Activated naive CD4-positive, alpha-beta T cell treated with anti-CD3 and anti-CD28 coated beads for 36 hours (primary cell): ENCODE results near the gene TDRD9. TPM values are rescaled to one million over a fixed set of nuclear protein-coding genes. Genes with fewer than 3 reads are reported as not detected.
A peak's percentile ranks its signal among the peaks of the same experiment; 100 is the strongest.
"Not testable (repeated sequence)": the region's sequence is repeated elsewhere in the genome, so short reads cannot be mapped to it uniquely, and the experiment has no call there.

Experiments
- CTCF ChIA-PET: fragments of 350-600 bp; sonication (Branson Sonifier 250); formaldehyde crosslinking; loops from one replicate; lab custom pipeline; 2021; ENCODE audit warnings: antibody characterized with exemption; lab: Charles Lee
- DNase-seq: peaks from one replicate; pipeline ENCODE4 v3.0.0-alpha.2; 2020
- H3K27ac Mint-ChIP-seq: one replicate; pipeline ENCODE4 v1.8.0; 2021; ENCODE audit warnings: mild to moderate bottlenecking, mixed read lengths
- H3K27me3 Mint-ChIP-seq: one replicate; pipeline ENCODE4 v1.8.0; 2021; ENCODE audit warnings: low read depth, mixed read lengths
- H3K36me3 Mint-ChIP-seq: one replicate; pipeline ENCODE4 v1.8.0; 2021; ENCODE audit warnings: low read depth, mixed read lengths
- H3K4me1 Mint-ChIP-seq: one replicate; pipeline ENCODE4 v1.8.0; 2021; ENCODE audit warnings: low read depth, mixed read lengths
- H3K4me3 Mint-ChIP-seq: one replicate; pipeline ENCODE4 v1.8.0; 2021; ENCODE audit warnings: mild to moderate bottlenecking, moderate library complexity, mixed read lengths
- H3K9me3 Mint-ChIP-seq: one replicate; pipeline ENCODE4 v1.8.0; 2021; ENCODE audit warnings: mixed read lengths
- intact Hi-C: fragments of 100-400 bp; cut with micrococcal nuclease; formaldehyde crosslinking; loops from one replicate; pipeline ENCODE4 v1.15.1; 2023
- total RNA-seq, 2 experiments: library from RNA; stranded (reverse); gene quantifications; one replicate each; pipeline ENCODE4 v1.2.3, GENCODE V29; 2021

The TDRD9 gene
- total RNA-seq, 2 experiments from 2014 or later, result 0.10 TPM; not detected in 1

GRCh38 chr14:103910262-103910935, 17.9 kb upstream of the TDRD9 start:
- Mint-ChIP-seq H3K27me3 (no peaks in the 10 kb centered on the region), H3K9me3 (no peaks in the 10 kb centered on the region), H3K4me1 (peaks cover 24% of the 10 kb centered on the region), H3K4me3 (peak overlapping the region; percentile 25), H3K36me3 (peaks cover 8% of the 10 kb centered on the region), H3K27ac (peak overlapping the region; percentile 84)
- peak; percentile 87 for DNase-seq
- CTCF ChIA-PET, result interaction anchor here (0.7 to 2.2 kb wide), 18 partner anchors 9 to 171 kb away, joined by 3 to 27 read pairs (median 4); partner anchors contain the start of gene TDRD9
- intact Hi-C loops, result loop anchor here (1.0 to 5.0 kb wide), 2 partner anchors 102 to 338 kb away; no protein-coding TSS in a partner anchor

GRCh38 chr14:103910984-103911383, 17.3 kb upstream of the TDRD9 start:
- no peak overlapping the region for H3K4me3 Mint-ChIP-seq
- CTCF ChIA-PET, result interaction anchor here (0.7 to 2.2 kb wide), 14 partner anchors 10 to 167 kb away, joined by 3 to 27 read pairs (median 5); partner anchors contain the start of gene TDRD9
- no peaks in the 10 kb centered on the region for H3K9me3 Mint-ChIP-seq
- H3K27me3 Mint-ChIP-seq, result no peaks in the 10 kb centered on the region
- H3K27ac Mint-ChIP-seq, result no peak overlapping the region
- no peak for DNase-seq
- H3K36me3 Mint-ChIP-seq, result peaks cover 12% of the 10 kb centered on the region
- intact Hi-C loops, result loop anchor here (1.0 to 5.0 kb wide), 2 partner anchors 103 to 339 kb away; no protein-coding TSS in a partner anchor
- peaks cover 24% of the 10 kb centered on the region for H3K4me1 Mint-ChIP-seq

GRCh38 chr14:103915616-103916015, 12.6 kb upstream of the TDRD9 start:
- Mint-ChIP-seq H3K27me3 (no peaks in the 10 kb centered on the region), H3K36me3 (peaks cover 9% of the 10 kb centered on the region), H3K4me3 (no peak overlapping the region), H3K27ac (no peak overlapping the region), H3K9me3 (no peaks in the 10 kb centered on the region), H3K4me1 (peaks cover 22% of the 10 kb centered on the region)
- intact Hi-C loops, result no loop called here
- CTCF ChIA-PET, result no interaction called here
- no peak for DNase-seq

GRCh38 chr14:103916636-103917262, 11.5 kb upstream of the TDRD9 start:
- CTCF ChIA-PET, result interaction anchor here (0.6 to 2.4 kb wide), 4 partner anchors 12 to 161 kb away, joined by 3 to 9 read pairs (median 5); no protein-coding TSS in a partner anchor
- Mint-ChIP-seq H3K9me3 (no peaks in the 10 kb centered on the region), H3K4me1 (peaks cover 26% of the 10 kb centered on the region), H3K4me3 (no peak overlapping the region), H3K27ac (no peak overlapping the region), H3K36me3 (peaks cover 11% of the 10 kb centered on the region), H3K27me3 (no peaks in the 10 kb centered on the region)
- intact Hi-C loops, result no loop called here
- no peak for DNase-seq

- H3K9me3 Mint-ChIP-seq, result no peaks in the 10 kb centered on the region
- H3K27ac Mint-ChIP-seq, result peak overlapping the region; percentile 22
- intact Hi-C loops, result loop anchor here (1.0 to 10.0 kb wide), 5 partner anchors 49 to 589 kb away; partner anchors contain the start of genes BAG5, COA8, EIF5 and KLC1
- DNase-seq, result peak; percentile 94
- CTCF ChIA-PET, result interaction anchor here (0.6 to 2.5 kb wide), 13 partner anchors 10 to 202 kb away, joined by 3 to 11 read pairs (median 3); no protein-coding TSS in a partner anchor
- H3K4me3 Mint-ChIP-seq, result peak overlapping the region; percentile 89
- H3K27me3 Mint-ChIP-seq, result no peaks in the 10 kb centered on the region
- H3K4me1 Mint-ChIP-seq, result peaks cover 21% of the 10 kb centered on the region
- H3K36me3 Mint-ChIP-seq, result peaks cover 1% of the 10 kb centered on the region
These were observed 7.0 kb upstream of the TDRD9 start for GRCh38 chr14:103920981-103921854.

DNA sequence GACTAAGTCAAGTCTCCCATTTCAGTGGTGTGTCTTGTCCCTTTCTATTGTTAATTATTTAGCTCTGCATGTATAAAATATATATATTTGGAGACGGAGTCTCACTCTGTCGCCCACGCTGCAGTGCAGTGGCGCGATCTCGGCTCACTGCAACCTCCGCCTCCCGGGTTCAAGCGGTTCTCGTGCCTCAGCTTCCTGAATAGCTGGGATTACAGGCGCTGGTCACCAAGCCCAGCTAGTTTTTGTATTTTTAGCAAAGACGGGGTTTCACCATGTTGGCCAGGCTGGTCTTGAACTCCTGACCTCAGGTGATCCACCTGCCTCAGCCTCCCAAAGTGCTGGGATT, 6.4 kb upstream of the TDRD9 start:
- not testable (repeated sequence) for H3K9me3 Mint-ChIP-seq, H3K36me3 Mint-ChIP-seq, DNase-seq, H3K27me3 Mint-ChIP-seq, H3K27ac Mint-ChIP-seq
- Mint-ChIP-seq H3K4me3 (peak overlapping the region; percentile 89), H3K4me1 (peaks cover 21% of the 10 kb centered on the region)
- CTCF ChIA-PET, result interaction anchor here (0.6 to 2.1 kb wide), 9 partner anchors 10 to 202 kb away, joined by 3 to 11 read pairs (median 3); no protein-coding TSS in a partner anchor
- intact Hi-C loops, result loop anchor here (1.0 to 10.0 kb wide), 5 partner anchors 50 to 590 kb away; partner anchors contain the start of genes BAG5, COA8, EIF5 and KLC1

GRCh38 chr14:103923863-103924262, 4.4 kb upstream of the TDRD9 start:
- Mint-ChIP-seq H3K4me3 (no peak overlapping the region), H3K9me3 (no peaks in the 10 kb centered on the region), H3K4me1 (peaks cover 13% of the 10 kb centered on the region), H3K27ac (no peak overlapping the region), H3K27me3 (no peaks in the 10 kb centered on the region), H3K36me3 (peaks cover 1% of the 10 kb centered on the region)
- DNase-seq, result no peak
- intact Hi-C loops, result loop anchor here (5.0 to 10.0 kb wide), 3 partner anchors 299 to 592 kb away; partner anchors contain the start of genes BAG5, COA8, EIF5 and KLC1
- CTCF ChIA-PET, result interaction anchor here (0.8 kb wide), 1 partner anchor 14 kb away, joined by 3 read pairs; no protein-coding TSS in a partner anchor

DNA sequence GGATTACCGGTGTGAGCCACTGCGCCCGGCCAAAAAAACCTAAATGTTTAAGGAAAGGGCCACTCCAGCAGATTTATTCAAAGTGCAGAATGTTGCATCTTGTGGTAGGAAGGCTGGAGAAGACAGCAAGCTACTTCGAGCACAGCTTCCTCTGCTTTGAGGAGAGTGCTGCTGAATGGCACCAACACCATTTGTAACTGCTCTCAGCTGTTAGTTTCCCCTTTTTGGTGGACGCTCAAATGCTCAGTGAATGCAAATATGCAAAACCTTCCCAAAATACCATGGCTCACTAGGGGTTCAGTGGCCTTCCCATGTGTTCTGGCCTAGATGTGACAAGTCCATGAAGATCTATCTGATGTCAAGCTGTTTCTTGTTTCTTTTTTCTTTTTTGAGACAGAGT, 2.9 kb upstream of the TDRD9 start:
- Mint-ChIP-seq H3K36me3 (peaks cover 1% of the 10 kb centered on the region), H3K27me3 (no peaks in the 10 kb centered on the region), H3K27ac (no peak overlapping the region), H3K4me3 (no peak overlapping the region), H3K9me3 (no peaks in the 10 kb centered on the region), H3K4me1 (peaks cover 6% of the 10 kb centered on the region)
- intact Hi-C loops, result loop anchor here (10.0 kb wide), 1 partner anchor 301 kb away; the partner anchor contains the start of gene KLC1
- DNase-seq, result no peak
- CTCF ChIA-PET, result no interaction called here

DNA sequence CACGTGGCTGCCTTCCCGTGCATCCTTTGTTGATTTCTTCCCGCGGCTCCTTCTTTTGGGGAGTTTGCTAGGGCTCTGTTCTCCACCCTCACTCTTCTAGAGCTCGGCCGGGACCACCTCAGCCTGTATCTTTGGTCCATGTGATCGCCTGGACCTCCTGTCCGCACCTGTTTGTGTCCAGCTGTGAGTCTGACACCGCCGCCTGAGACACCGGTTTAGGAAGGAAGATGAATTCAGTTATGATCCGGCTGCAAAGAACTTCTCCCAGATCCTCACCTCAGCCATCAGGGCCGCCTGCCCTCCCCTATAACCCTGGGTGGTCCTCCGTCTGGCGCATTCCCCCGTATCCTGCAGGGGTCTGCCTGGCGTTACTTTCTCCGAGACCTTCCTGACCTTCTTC, 690 bp upstream of the TDRD9 start:
- Mint-ChIP-seq H3K27me3 (no peaks in the 10 kb centered on the region), H3K9me3 (no peaks in the 10 kb centered on the region), H3K36me3 (no peaks in the 10 kb centered on the region), H3K4me1 (no peaks in the 10 kb centered on the region), H3K4me3 (no peak overlapping the region), H3K27ac (no peak overlapping the region)
- CTCF ChIA-PET, result interaction anchor here (0.7 kb wide), 1 partner anchor 827 kb away, joined by 3 read pairs; no protein-coding TSS in a partner anchor
- intact Hi-C loops, result loop anchor here (10.0 kb wide), 1 partner anchor 303 kb away; the partner anchor contains the start of gene KLC1
- no peak for DNase-seq

DNA sequence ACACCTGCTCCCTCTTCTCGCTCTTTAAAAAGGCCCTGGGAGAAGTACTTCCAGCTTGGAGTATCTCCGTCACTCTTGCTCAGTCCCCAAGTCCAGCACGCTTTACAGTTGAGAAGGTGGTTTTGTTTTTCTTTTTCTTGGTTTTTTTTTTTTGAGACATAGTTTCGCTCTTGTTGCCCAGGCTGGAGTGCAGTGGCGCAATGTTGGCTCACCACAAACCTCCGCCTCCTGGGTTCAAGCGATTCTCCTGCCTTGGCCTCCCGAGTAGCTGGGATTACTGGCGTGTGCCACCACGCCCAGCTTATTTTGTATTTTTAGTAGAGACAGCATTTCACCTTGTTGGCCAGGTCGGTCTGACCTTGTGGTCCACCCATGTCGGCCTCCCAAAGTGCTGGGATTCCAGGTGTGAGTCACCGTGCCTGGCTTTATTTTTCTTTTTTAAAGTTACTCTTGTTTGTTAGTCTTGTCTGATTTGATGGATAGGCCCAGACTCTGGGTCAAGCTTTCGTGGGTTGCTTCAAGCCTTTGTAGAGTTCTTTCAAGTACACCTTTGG, 1.9 kb downstream of the TDRD9 start:
- Mint-ChIP-seq H3K9me3 (no peaks in the 10 kb centered on the region), H3K27me3 (no peaks in the 10 kb centered on the region), H3K4me1 (no peaks in the 10 kb centered on the region), H3K4me3 (no peak overlapping the region), H3K27ac (no peak overlapping the region), H3K36me3 (no peaks in the 10 kb centered on the region)
- DNase-seq, result no peak
- intact Hi-C loops, result no loop called here
- CTCF ChIA-PET, result no interaction called here

DNA sequence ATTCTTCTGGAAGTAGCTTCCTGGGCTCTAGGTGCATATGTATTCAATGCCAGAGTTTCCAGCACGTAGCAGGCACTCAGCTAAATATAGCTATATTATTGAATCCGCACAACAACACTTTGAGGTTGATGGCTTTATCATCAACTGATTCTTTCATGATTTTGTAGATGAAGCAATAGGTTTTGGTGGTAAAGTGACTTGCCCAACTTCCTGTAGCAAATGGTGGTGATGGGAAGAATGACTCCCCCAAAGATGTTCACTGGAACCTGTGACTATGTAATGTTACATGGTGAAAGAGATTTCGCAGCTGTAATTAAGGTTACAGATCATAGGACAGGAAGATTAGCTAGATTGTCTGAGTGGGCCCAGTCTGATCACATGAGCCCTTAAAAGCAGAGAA, 3.2 kb downstream of the TDRD9 start:
- H3K27me3 Mint-ChIP-seq, result no peaks in the 10 kb centered on the region
- H3K27ac Mint-ChIP-seq, result no peak overlapping the region
- DNase-seq, result no peak
- CTCF ChIA-PET, result interaction anchor here (0.7 to 1.6 kb wide), 3 partner anchors 10 to 11 kb away, joined by 3 to 4 read pairs (median 3); partner anchors contain the start of gene RD3L
- H3K4me3 Mint-ChIP-seq, result no peak overlapping the region
- H3K36me3 Mint-ChIP-seq, result no peaks in the 10 kb centered on the region
- no peaks in the 10 kb centered on the region for H3K4me1 Mint-ChIP-seq
- intact Hi-C loops, result no loop called here
- no peaks in the 10 kb centered on the region for H3K9me3 Mint-ChIP-seq
